K562 (cell line): ENCODE measurements around the gene MAP1LC3A. TPM values are rescaled to one million over a fixed set of nuclear protein-coding genes. Genes with fewer than 3 reads are reported as not detected.

Experiments
- ATAC-seq: fragments of 200-7000 bp; cut with Tn5 transposase; 3 replicates; pipeline ENCODE4 v1.9.1; 2020; ENCODE audit warnings: moderate library complexity
- BruUV-seq: library from RNA; stranded (reverse); fragments of 400-500 nt; replicated peaks from 2 replicates; lab custom pipeline; 2021; lab: Mats Ljungman, UMichigan
- CTCF ChIA-PET: fragments of 300-600 bp; formaldehyde crosslinking; extraction: SDS; loops from one replicate; lab custom pipeline; 2021; ENCODE audit warnings: low intra/inter-chr PET ratio; lab: Yijun Ruan, JAX
- POLR2A ChIA-PET: fragments of 300-600, 350-650 bp; sonication (Branson Sonifier 250); formaldehyde crosslinking; extraction: SDS; loops from one replicate; lab custom pipeline; 2021; ENCODE audit warnings: antibody characterized with exemption, inconsistent platforms; lab: Yijun Ruan, JAX
- DNase-seq, 4 experiments: peaks; one replicate each; pipeline versions ENCODE4 v3.0.0 to v3.0.0-alpha.2; 2011 to 2018; ENCODE audit warnings: low spot score in 3 of 4, mixed read lengths in 3 of 4; ENCODE audit errors: extremely low read depth in 1 of 4
- FAIRE-seq: peaks from 2 replicates; lab custom pipeline; 2011; peaks lifted over from hg19 to GRCh38; lab: Jason Lieb, UNC
- H2AFZ ChIP-seq: 2 replicates; pipeline ENCODE4 v1.6.0; 2011; ENCODE audit warnings: low read depth, low read length, control low read depth, inconsistent platforms
- H3K27ac ChIP-seq: fragments of 200-600 bp; 3 replicates; pipeline ENCODE4 v1.8.0; 2011; ENCODE audit warnings: low read depth, mild to moderate bottlenecking, control low read depth, inconsistent platforms, low read length, moderate library complexity, mixed read lengths; ENCODE audit errors: extremely low read depth
- H3K27me3 ChIP-seq, 2 experiments: fragments of 300-600 bp in 1 of 2; 2 replicates in 1 of 2; 3 replicates in 1 of 2; pipeline versions ENCODE4 v1.6.0 to v1.8.0; 2011; ENCODE audit warnings: inconsistent platforms in 2 of 2, low read length in 2 of 2, mild to moderate bottlenecking in 1 of 2, mixed read lengths in 1 of 2, moderate library complexity in 1 of 2; ENCODE audit not compliant: control insufficient read depth in 2 of 2, insufficient read depth in 2 of 2
- H3K36me3 ChIP-seq: fragments of 300-600 bp; 3 replicates; pipeline ENCODE4 v1.8.0; 2011; ENCODE audit warnings: mild to moderate bottlenecking, low read length, inconsistent platforms; ENCODE audit not compliant: control insufficient read depth, insufficient read depth
- H3K4me1 ChIP-seq, 2 experiments: fragments of 200-600 bp in 1 of 2; replicated peaks in 1 of 2; 2 replicates in 1 of 2; 3 replicates in 1 of 2; pipeline versions ENCODE4 v1.5.1 to v1.8.0; 2011; ENCODE audit warnings: inconsistent platforms in 2 of 2, low read length in 2 of 2, mild to moderate bottlenecking in 1 of 2, mixed read lengths in 1 of 2, moderate library complexity in 1 of 2; ENCODE audit not compliant: control insufficient read depth in 2 of 2, insufficient read depth in 2 of 2
- H3K4me2 ChIP-seq: 2 replicates; pipeline ENCODE4 v1.6.1; 2011; ENCODE audit warnings: low read length, control low read depth, inconsistent platforms, mixed read lengths; ENCODE audit not compliant: insufficient read depth
- H3K4me3 ChIP-seq: fragments of 200-600 bp; sonication (generic), shearing (Covaris generic); 2 replicates; pipeline ENCODE4 v1.5.1; 2016; ENCODE audit warnings: control low read depth, inconsistent platforms
- H3K79me2 ChIP-seq: fragments of 200-600 bp; 3 replicates; pipeline ENCODE4 v1.8.0; 2011; ENCODE audit warnings: low read length, inconsistent platforms; ENCODE audit not compliant: control insufficient read depth, insufficient read depth
- H3K9ac ChIP-seq, 2 experiments: 2 replicates each; pipeline versions ENCODE4 v1.6.0 to v1.6.1; 2011; ENCODE audit warnings: low read depth in 2 of 2, low read length in 2 of 2, control low read depth in 1 of 2, inconsistent platforms in 1 of 2, mild to moderate bottlenecking in 1 of 2, mixed read lengths in 1 of 2; ENCODE audit not compliant: insufficient read depth in 1 of 2
- H3K9me1 ChIP-seq: one replicate; pipeline ENCODE4 v1.6.0; 2011; ENCODE audit warnings: inconsistent platforms, mild to moderate bottlenecking, low read length, moderate library complexity; ENCODE audit not compliant: control insufficient read depth, insufficient read depth
- H3K9me3 ChIP-seq: replicated peaks from 2 replicates; pipeline ENCODE4 v1.5.1; 2011; ENCODE audit warnings: low read depth, low read length, inconsistent platforms; ENCODE audit not compliant: control insufficient read depth, insufficient read depth
- H4K20me1 ChIP-seq: replicated peaks from 2 replicates; pipeline ENCODE4 v1.6.1; 2011; ENCODE audit warnings: low read length, inconsistent platforms, mixed read lengths; ENCODE audit not compliant: control insufficient read depth, insufficient read depth
- ATF7 ChIP-seq: fragments of 450-650 bp; IDR thresholded peaks from 2 replicates; pipeline ENCODE4 v1.7.1; 2014; ENCODE audit warnings: mild to moderate bottlenecking, moderate library complexity
- CREM ChIP-seq: IDR thresholded peaks from 2 replicates; pipeline ENCODE4 v1.6.1; 2014; ENCODE audit warnings: antibody characterized with exemption, low read depth
- GABPB1 ChIP-seq: sonication (generic); formaldehyde crosslinking; IDR thresholded peaks from 2 replicates; pipeline ENCODE4 v1.8.0; 2022; ENCODE audit warnings: mild to moderate bottlenecking, missing genetic modification reagents
- KAT7 ChIP-seq: sonication (generic); formaldehyde crosslinking; IDR thresholded peaks from 2 replicates; pipeline ENCODE4 v1.8.0; 2022; ENCODE audit warnings: missing genetic modification reagents, mild to moderate bottlenecking, borderline replicate concordance
- KDM1A ChIP-seq, 2 experiments: fragments of 450-650 bp; IDR thresholded peaks; 2 replicates each; pipeline ENCODE4 v1.6.1; 2016; ENCODE audit warnings: mild to moderate bottlenecking in 2 of 2
- MAFK ChIP-seq: IDR thresholded peaks from 2 replicates; pipeline ENCODE4 v1.6.1; 2011; ENCODE audit warnings: low read length, improper control_type of control experiment
- NELFE ChIP-seq: IDR thresholded peaks from 2 replicates; pipeline ENCODE4 v1.6.1; 2011; ENCODE audit warnings: mild to moderate bottlenecking; ENCODE audit not compliant: insufficient read depth, insufficient read length
- SMARCC2 ChIP-seq: fragments of 450-650 bp; IDR thresholded peaks from 2 replicates; pipeline ENCODE4 v1.6.1; 2017; ENCODE audit warnings: antibody characterized with exemption, moderate library complexity, mild to moderate bottlenecking, low read depth
- SRSF1 ChIP-seq: fragments of 200-400 bp; formaldehyde crosslinking; IDR thresholded peaks from 2 replicates; pipeline ENCODE4 v1.6.1; 2017; ENCODE audit warnings: mild to moderate bottlenecking, low read depth, low read length, moderate library complexity
- ZNF354B ChIP-seq: fragments of 250-450 bp; sonication (Bioruptor Pico); IDR thresholded peaks from 2 replicates; pipeline ENCODE4 v1.4.0; 2020
- WGBS: fragments of 100-300 bp; shearing (Covaris generic); methylation state at CpG from one replicate; pipeline ENCODE4 v1.1.6; 2016; ENCODE audit warnings: low coverage, mixed read lengths; ENCODE audit not compliant: insufficient coverage; ENCODE audit errors: missing lambda C conversion rate; 5-methylcytosine and 5-hydroxymethylcytosine counted together
- in situ Hi-C: fragments of 300-500 bp; cut with MboI; formaldehyde crosslinking; loops from 4 replicates; pipeline ENCODE4 v1.15.0; 2018; ENCODE audit warnings: inconsistent platforms, mixed read lengths
- intact Hi-C: fragments of 100-400 bp; cut with micrococcal nuclease; formaldehyde crosslinking; loops from 2 replicates; pipeline ENCODE4 v1.14.2; 2022
- polyA plus RNA-seq, 8 experiments: library from polyadenylated mRNA; depleted of rRNA in 4 of 8; stranded (reverse) in 5 of 8; unstranded in 3 of 8; fragments of >200 nt; fragmentation: Nextera tagmentation in 2 of 8; fragmentation: Illumina TruSeq in 1 of 8; extraction: Ambion mirVana in 2 of 8; extraction: Trizol in 1 of 8; gene quantifications; 2 replicates each; pipeline versions ENCODE4 v1.2.1 to v1.2.3, GENCODE V29; 2011 to 2014; ENCODE audit warnings: inconsistent platforms in 1 of 8, missing spikeins in 1 of 8
- total RNA-seq, 7 experiments: library from RNA; depleted of rRNA in 6 of 7; stranded (reverse); fragments of >200 nt in 6 of 7; fragmentation: Illumina TruSeq in 2 of 7; extraction: Trizol in 2 of 7; gene quantifications; 2 replicates each; pipeline versions ENCODE4 v1.2.1 to v1.2.3, GENCODE V29; 2011 to 2021; ENCODE audit warnings: low replicate concordance in 1 of 7
- TF ChIP-seq, protein P1 (sequence below), 3 experiments: fragments of 200-800 bp in 1 of 3; sonication (Bioruptor generic) in 1 of 3; sonication (generic) in 1 of 3; formaldehyde crosslinking in 1 of 3; IDR thresholded peaks; 2 replicates each; pipeline versions ENCODE4 v1.6.1 to v1.8.0; 2016 to 2022; ENCODE audit warnings: mild to moderate bottlenecking in 2 of 3, missing compliant biosample characterization in 2 of 3, missing genetic modification characterization in 2 of 3, missing genetic modification reagents in 1 of 3
- TF ChIP-seq, protein P2 (sequence below): fragments of 450-650 bp; IDR thresholded peaks from 2 replicates; pipeline ENCODE4 v1.6.1; 2016; ENCODE audit warnings: low read depth, mild to moderate bottlenecking, moderate library complexity
- TF ChIP-seq, protein P3 (sequence below): fragments of 450-650 bp; IDR thresholded peaks from 2 replicates; pipeline ENCODE4 v1.6.1; 2016; ENCODE audit warnings: borderline replicate concordance
- TF ChIP-seq, protein P4 (sequence below): sonication (generic); formaldehyde crosslinking; IDR thresholded peaks from 2 replicates; pipeline ENCODE4 v1.8.1; 2023; ENCODE audit warnings: mild to moderate bottlenecking, missing genetic modification reagents

MAP1LC3A gene
- total and polyA plus RNA-seq, 9 of the 15 experiments (the other 6 are each of a cell fraction or from before 2014, with no cell fraction given), result 0.27 to 0.38 TPM; not detected in 7

DNA sequence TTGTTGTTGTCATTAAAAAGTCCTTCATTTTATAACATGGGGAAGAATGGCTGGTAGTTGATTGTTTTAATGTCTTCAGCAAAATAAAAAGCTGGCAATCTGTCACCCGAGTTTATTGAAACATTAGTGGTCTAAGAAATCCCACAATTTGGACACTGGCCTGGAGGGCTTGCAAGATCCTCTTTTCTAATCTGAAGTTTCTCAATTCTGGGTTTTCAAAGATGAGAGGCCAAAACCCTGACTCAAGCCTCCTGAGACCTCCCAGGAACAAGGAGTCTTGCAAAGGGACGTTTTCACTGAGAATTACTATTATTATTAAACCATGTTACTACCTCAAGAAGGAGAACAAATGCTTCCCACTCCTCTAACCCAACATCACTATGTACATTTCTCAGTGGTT is 19.5 kb downstream of the MAP1LC3A start:
- H3K36me3 ChIP-seq, result peaks cover 26% of the 10 kb centered on the region; the same call in 2 of the 3 replicates

DNA sequence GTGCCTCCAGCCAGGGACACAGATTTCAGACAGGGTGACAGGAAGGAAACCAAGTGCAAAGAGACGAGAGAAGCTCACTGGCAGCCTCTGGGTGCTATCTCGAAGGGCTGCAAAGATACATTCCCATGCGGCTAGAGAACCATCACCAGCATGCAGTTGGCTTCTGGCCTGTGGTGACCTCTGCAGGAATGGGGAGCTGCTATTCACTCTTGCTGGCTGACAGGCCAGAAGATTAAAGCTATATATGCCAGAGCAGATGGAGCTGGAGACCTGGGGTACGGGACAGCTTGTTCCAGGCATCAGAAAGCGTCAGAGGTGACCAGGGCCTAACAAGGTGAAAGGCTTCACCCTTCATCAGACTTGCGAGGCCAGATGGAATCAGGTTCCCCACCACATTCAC is 20.0 kb downstream of the MAP1LC3A start:
- no peaks in the 10 kb centered on the region for H3K27me3 ChIP-seq
- H2AFZ ChIP-seq, result no peak overlapping the region
- TF ChIP-seq, protein P1, sequence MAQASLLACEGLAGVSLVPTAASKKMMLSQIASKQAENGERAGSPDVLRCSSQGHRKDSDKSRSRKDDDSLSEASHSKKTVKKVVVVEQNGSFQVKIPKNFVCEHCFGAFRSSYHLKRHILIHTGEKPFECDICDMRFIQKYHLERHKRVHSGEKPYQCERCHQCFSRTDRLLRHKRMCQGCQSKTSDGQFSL (CRISPR knock-in tag; IDR thresholded peaks at IDR 0.05), result no peak
- TF ChIP-seq, protein P1 (tag; IDR thresholded peaks at IDR 0.05), result no peak
- TF ChIP-seq KAT7 (CRISPR knock-in tag), result no peak
- TF ChIP-seq SMARCC2, result no peak
- TF ChIP-seq NELFE, result no peak
- TF ChIP-seq, protein P2, sequence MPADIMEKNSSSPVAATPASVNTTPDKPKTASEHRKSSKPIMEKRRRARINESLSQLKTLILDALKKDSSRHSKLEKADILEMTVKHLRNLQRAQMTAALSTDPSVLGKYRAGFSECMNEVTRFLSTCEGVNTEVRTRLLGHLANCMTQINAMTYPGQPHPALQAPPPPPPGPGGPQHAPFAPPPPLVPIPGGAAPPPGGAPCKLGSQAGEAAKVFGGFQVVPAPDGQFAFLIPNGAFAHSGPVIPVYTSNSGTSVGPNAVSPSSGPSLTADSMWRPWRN, result no peak
- TF ChIP-seq, protein P3, sequence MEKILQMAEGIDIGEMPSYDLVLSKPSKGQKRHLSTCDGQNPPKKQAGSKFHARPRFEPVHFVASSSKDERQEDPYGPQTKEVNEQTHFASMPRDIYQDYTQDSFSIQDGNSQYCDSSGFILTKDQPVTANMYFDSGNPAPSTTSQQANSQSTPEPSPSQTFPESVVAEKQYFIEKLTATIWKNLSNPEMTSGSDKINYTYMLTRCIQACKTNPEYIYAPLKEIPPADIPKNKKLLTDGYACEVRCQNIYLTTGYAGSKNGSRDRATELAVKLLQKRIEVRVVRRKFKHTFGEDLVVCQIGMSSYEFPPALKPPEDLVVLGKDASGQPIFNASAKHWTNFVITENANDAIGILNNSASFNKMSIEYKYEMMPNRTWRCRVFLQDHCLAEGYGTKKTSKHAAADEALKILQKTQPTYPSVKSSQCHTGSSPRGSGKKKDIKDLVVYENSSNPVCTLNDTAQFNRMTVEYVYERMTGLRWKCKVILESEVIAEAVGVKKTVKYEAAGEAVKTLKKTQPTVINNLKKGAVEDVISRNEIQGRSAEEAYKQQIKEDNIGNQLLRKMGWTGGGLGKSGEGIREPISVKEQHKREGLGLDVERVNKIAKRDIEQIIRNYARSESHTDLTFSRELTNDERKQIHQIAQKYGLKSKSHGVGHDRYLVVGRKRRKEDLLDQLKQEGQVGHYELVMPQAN, result no peak
- TF ChIP-seq, all 486 proteins: peak for 0
- ATAC-seq (no peak), DNase-seq (no peak), FAIRE-seq (no peak)
- in situ Hi-C loops (no loop called here), intact Hi-C loops (no loop called here)
- H3K4me2 ChIP-seq, result no peak overlapping the region
- no peaks in the 10 kb centered on the region for H3K4me1 ChIP-seq
- H3K79me2 ChIP-seq, result no peaks in the 10 kb centered on the region
- H3K36me3 ChIP-seq, result peaks cover 26% of the 10 kb centered on the region; the same call in 2 of the 3 replicates
- peak overlapping the region in 1 of 2 experiments; percentile 3; a peak in 1 of 4 replicates for H3K9ac ChIP-seq
- no peak overlapping the region for H3K4me3 ChIP-seq
- no peaks in the 10 kb centered on the region for H3K9me1 ChIP-seq
- ChIA-PET POLR2A (no interaction called here), CTCF (interaction anchor here (0.6 kb wide), 1 partner anchor 218 kb away, joined by 3 read pairs; no protein-coding TSS in a partner anchor)
- no TSS peak for BruUV-seq
- WGBS, result 80% methylated on average over 6 of the region's 6 CpGs
- no peaks in the 10 kb centered on the region for H3K9me3 ChIP-seq
- H4K20me1 ChIP-seq, result no peaks in the 10 kb centered on the region; the same call in 1 of the 2 replicates
- H3K27ac ChIP-seq, result no peak overlapping the region

More for the DNA sequence above, 19.5 kb downstream of the MAP1LC3A start:
- DNase-seq, result no peak
- ChIA-PET POLR2A (interaction anchor here (0.8 kb wide), 1 partner anchor 133 kb away, joined by 3 read pairs; no protein-coding TSS in a partner anchor), CTCF (no interaction called here)
- intact Hi-C loops (no loop called here), in situ Hi-C loops (no loop called here)
- H3K4me2 ChIP-seq, result no peak overlapping the region
- H2AFZ ChIP-seq, result no peak overlapping the region
- H3K27me3 ChIP-seq, result no peaks in the 10 kb centered on the region
- H3K9me1 ChIP-seq, result no peaks in the 10 kb centered on the region
- no peak overlapping the region for H3K9ac ChIP-seq
- no peak overlapping the region for H3K27ac ChIP-seq
- no peak for ATAC-seq
- no peak overlapping the region for H3K4me3 ChIP-seq
- no peaks in the 10 kb centered on the region; the same call in 1 of the 2 replicates for H4K20me1 ChIP-seq
- H3K4me1 ChIP-seq, result no peaks in the 10 kb centered on the region
- no peak for TF ChIP-seq GABPB1 (CRISPR knock-in tag)
- TF ChIP-seq SRSF1, result no peak
- no peak for TF ChIP-seq KDM1A (IDR thresholded peaks at IDR 0.05)
- TF ChIP-seq CREM, result no peak
- TF ChIP-seq MAFK, result no peak
- TF ChIP-seq ATF7, result no peak
- TF ChIP-seq, protein P4, sequence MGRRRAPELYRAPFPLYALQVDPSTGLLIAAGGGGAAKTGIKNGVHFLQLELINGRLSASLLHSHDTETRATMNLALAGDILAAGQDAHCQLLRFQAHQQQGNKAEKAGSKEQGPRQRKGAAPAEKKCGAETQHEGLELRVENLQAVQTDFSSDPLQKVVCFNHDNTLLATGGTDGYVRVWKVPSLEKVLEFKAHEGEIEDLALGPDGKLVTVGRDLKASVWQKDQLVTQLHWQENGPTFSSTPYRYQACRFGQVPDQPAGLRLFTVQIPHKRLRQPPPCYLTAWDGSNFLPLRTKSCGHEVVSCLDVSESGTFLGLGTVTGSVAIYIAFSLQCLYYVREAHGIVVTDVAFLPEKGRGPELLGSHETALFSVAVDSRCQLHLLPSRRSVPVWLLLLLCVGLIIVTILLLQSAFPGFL (CRISPR knock-in tag), result no peak
- TF ChIP-seq ZNF354B (CRISPR knock-in tag), result no peak
- WGBS, result 16% methylated on average over 2 of the region's 2 CpGs
- H3K79me2 ChIP-seq, result no peaks in the 10 kb centered on the region
- no TSS peak for BruUV-seq
- FAIRE-seq, result no peak
- H3K9me3 ChIP-seq, result no peaks in the 10 kb centered on the region
